ENCODE results near the gene ORC1. TPM values are rescaled to one million over a fixed set of nuclear protein-coding genes. Genes with fewer than 3 reads are reported as not detected.

ORC1 gene
- total RNA-seq, 1 donor from 2014 or later: 0.11 TPM

DNA sequence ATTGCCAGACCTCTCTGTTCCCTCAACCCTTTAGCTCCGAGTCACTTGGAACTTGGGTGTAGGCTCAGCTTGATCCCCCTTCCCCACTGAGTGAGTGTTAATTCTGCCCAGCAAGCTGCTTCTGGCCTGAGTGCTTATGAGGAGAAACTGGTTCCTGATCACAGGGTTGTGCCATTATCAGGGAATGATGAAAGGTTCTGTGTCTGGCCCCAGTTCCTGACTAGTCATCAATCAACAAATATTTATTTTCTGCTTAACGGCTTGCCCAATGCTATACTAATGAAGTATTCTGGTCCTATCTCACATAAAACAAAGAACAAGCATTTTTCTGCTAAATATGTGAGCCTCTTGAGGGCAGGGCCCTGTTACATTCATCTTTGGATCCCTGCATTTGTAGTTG lies 59.0 kb downstream of the ORC1 start:
- DNase-seq: no peak
- no peak overlapping the region for H3K27ac ChIP-seq (replicated peaks)
- peaks cover 19% of the 10 kb centered on the region for H3K36me3 ChIP-seq

DNA sequence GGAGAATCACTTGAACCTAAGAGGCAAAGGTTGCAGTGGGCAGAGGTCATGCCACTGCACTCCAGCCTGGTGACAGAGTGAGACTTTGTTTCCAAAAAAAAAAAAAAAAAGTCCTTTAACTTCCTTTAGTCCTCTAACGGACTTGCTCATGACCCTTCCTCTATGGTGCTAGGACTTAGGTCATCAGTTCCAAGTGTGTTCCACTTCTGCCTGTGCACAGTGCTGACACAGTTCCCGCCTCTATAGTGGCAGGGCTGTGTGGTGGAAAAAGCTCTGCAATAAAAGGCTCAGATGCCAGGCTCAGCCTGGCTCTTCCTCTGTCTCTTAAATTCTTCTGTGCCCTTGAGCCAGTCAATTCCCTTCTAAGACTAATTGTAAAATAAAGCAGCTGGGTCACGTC lies 60.2 kb downstream of the ORC1 start:
- TF ChIP-seq, protein P1, sequence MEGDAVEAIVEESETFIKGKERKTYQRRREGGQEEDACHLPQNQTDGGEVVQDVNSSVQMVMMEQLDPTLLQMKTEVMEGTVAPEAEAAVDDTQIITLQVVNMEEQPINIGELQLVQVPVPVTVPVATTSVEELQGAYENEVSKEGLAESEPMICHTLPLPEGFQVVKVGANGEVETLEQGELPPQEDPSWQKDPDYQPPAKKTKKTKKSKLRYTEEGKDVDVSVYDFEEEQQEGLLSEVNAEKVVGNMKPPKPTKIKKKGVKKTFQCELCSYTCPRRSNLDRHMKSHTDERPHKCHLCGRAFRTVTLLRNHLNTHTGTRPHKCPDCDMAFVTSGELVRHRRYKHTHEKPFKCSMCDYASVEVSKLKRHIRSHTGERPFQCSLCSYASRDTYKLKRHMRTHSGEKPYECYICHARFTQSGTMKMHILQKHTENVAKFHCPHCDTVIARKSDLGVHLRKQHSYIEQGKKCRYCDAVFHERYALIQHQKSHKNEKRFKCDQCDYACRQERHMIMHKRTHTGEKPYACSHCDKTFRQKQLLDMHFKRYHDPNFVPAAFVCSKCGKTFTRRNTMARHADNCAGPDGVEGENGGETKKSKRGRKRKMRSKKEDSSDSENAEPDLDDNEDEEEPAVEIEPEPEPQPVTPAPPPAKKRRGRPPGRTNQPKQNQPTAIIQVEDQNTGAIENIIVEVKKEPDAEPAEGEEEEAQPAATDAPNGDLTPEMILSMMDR (IDR thresholded peaks at IDR 0.05; ENCODE audit: borderline replicate concordance): no peak
- Histone ChIP-seq H3K27me3 (ENCODE audit: low read depth) (no peaks in the 10 kb centered on the region), H3K36me3 (peaks cover 27% of the 10 kb centered on the region), H3K27ac (replicated peaks) (no peak overlapping the region), H3K4me3 (no peak overlapping the region), H3K9me3 (replicated peaks) (no peaks in the 10 kb centered on the region), H3K4me1 (no peaks in the 10 kb centered on the region)
- DNase-seq: no peak
- intact Hi-C loops (cut with micrococcal nuclease): no loop called here

More for the DNA sequence above, 59.0 kb downstream of the ORC1 start:
- Histone ChIP-seq H3K4me1 (no peaks in the 10 kb centered on the region), H3K27me3 (ENCODE audit: low read depth) (no peaks in the 10 kb centered on the region), H3K4me3 (no peak overlapping the region), H3K9me3 (replicated peaks) (no peaks in the 10 kb centered on the region)
- intact Hi-C loops (cut with micrococcal nuclease): no loop called here
- TF ChIP-seq, protein P1 (IDR thresholded peaks at IDR 0.05; ENCODE audit: borderline replicate concordance): no peak

DNA sequence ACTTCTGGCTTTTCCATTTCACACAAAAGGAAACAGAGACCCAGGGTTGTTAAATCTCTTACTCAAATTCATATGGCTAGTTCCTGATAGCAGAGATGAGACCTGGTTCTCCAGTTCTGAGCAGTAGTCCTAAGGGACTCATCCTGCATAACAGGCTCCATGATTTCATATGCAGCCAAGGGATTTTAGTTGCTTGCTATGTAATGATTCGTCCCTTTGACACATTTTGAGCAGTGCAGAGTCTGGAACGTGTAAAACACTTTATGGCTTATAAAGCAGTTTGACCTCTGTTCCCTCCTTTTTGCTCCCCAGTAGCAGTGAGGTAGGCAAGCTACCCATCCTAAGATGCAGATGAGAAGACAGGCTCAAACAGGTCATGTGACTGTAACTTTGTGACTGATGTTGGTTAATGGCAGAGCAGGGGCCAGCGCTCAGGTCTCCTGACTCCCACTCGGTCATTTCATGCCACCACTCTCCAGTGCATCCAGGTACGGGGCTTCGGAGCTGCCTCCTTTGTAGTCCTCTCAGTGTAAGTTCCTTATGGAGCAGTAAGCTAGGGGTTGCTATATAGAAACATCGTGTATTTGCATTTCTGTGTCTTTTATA lies 62.5 kb downstream of the ORC1 start:
- H3K36me3 ChIP-seq: peaks cover 42% of the 10 kb centered on the region
- TF ChIP-seq, protein P1 (IDR thresholded peaks at IDR 0.05; ENCODE audit: borderline replicate concordance): no peak
- no peaks in the 10 kb centered on the region for H3K4me1 ChIP-seq

DNA sequence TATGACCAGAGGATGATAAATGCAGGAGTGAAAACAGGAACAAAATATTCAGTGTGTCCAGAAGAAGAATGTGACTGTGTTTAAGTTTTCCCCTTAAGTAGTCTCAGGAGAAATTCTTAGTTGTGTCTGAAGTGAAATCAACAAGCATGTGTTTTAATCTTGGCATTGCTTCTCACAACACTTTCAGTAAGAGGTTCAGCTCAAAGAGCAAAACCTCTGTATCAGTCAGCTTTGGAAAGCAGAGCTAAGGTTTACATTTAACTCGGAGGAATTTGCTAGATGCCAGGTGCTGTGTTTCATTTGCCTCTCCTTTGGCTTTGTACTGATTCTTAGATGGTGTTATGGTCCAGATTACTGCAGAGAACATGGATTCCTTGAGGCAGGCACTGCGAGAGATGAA lies 66.8 kb downstream of the ORC1 start:
- H3K27ac ChIP-seq (replicated peaks): no peak overlapping the region
- no peaks in the 10 kb centered on the region for H3K9me3 ChIP-seq (replicated peaks)
- no peaks in the 10 kb centered on the region for H3K27me3 ChIP-seq (ENCODE audit: low read depth)
- H3K4me1 ChIP-seq: peaks cover 7% of the 10 kb centered on the region
- H3K36me3 ChIP-seq: peaks cover 47% of the 10 kb centered on the region
- TF ChIP-seq, protein P1 (IDR thresholded peaks at IDR 0.05; ENCODE audit: borderline replicate concordance): no peak
- no peak overlapping the region for H3K4me3 ChIP-seq
- no peak for DNase-seq
- intact Hi-C loops (cut with micrococcal nuclease): no loop called here

More for the DNA sequence above, 62.5 kb downstream of the ORC1 start:
- H3K9me3 ChIP-seq (replicated peaks): no peaks in the 10 kb centered on the region
- no peak overlapping the region for H3K27ac ChIP-seq (replicated peaks)
- no peak overlapping the region for H3K4me3 ChIP-seq
- DNase-seq: no peak
- intact Hi-C loops (cut with micrococcal nuclease): no loop called here
- no peaks in the 10 kb centered on the region for H3K27me3 ChIP-seq (ENCODE audit: low read depth)

DNA sequence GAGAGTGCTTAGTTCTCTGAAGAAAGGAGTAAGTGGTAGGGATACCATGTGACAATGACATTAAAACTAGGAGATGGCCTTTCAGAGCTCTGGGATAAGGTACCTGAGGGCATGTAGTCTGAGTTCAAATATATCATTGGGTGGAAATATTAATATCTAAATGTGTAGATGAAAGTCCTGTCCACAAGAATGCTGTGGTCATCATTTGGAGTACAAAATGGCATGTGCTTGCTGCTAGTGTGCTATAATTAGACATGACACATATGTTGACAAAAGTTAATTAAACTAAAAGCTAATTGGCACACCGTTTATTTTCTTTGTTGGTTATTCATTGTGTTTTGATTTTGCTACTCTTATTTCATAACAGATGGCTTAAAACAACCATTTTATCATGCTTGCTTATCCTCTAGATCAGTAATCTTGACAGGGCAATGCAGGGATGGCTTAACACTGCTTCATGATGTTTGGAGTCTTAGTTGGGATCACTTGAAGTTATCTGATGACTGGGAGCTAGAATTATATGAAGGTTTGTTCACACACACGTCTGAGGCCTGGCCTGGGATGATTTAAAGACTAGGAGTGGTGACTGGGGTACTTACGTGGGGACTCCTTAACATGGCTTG lies 69.2 kb downstream of the ORC1 start:
- no peak overlapping the region for H3K27ac ChIP-seq (replicated peaks)
- TF ChIP-seq, protein P1 (IDR thresholded peaks at IDR 0.05; ENCODE audit: borderline replicate concordance): no peak
- no peaks in the 10 kb centered on the region for H3K27me3 ChIP-seq (ENCODE audit: low read depth)
- no peak for DNase-seq
- peaks cover 7% of the 10 kb centered on the region for H3K4me1 ChIP-seq
- peaks cover 42% of the 10 kb centered on the region for H3K36me3 ChIP-seq
- intact Hi-C loops (cut with micrococcal nuclease): no loop called here
- H3K9me3 ChIP-seq (replicated peaks): no peaks in the 10 kb centered on the region
- no peak overlapping the region for H3K4me3 ChIP-seq

All from left ventricle myocardium inferior (tissue), 1 donor.